Adrenal gland (tissue), 12 donors: ENCODE results near the gene PAQR8. TPM values are rescaled to one million over a fixed set of nuclear protein-coding genes. Genes with fewer than 3 reads are reported as not detected.

ENCODE experiments used
- DNase-seq, 7 donors: peaks; one replicate each; pipeline ENCODE4 v3.0.0-alpha.2; 2019 to 2020
- H3K27ac ChIP-seq, 5 donors: fragments of 200-600 bp; sonication (generic) in 4 of 5; 1 replicate in 3 of 5; 2 replicates in 2 of 5; pipeline versions ENCODE4 v1.5.1 to v1.8.0; 2016 to 2020; ENCODE audit warnings: mild to moderate bottlenecking in 1 of 5
- H3K27me3 ChIP-seq: fragments of 200-600 bp; 2 replicates; pipeline ENCODE4 v1.8.0; 2021
- H3K36me3 ChIP-seq, 2 donors: fragments of 200-600 bp; replicated peaks in 1 of 2; 1 replicate in 1 of 2; 2 replicates in 1 of 2; pipeline versions ENCODE4 v1.5.1 to v1.8.0; 2018 to 2022
- H3K4me1 ChIP-seq, 2 donors: fragments of 200-600 bp; replicated peaks in 1 of 2; 1 replicate in 1 of 2; 2 replicates in 1 of 2; pipeline versions ENCODE4 v1.5.1 to v1.8.0; 2018 to 2021
- H3K4me3 ChIP-seq, 4 donors: fragments of 200-600 bp; sonication (generic) in 3 of 4; one replicate each; pipeline ENCODE4 v1.5.1; 2016 to 2018
- H3K9me3 ChIP-seq, 3 donors: fragments of 200-600 bp; sonication (generic) in 1 of 3; replicated peaks in 1 of 3; 1 replicate in 2 of 3; 2 replicates in 1 of 3; pipeline versions ENCODE4 v1.5.1 to v1.8.0; 2016 to 2021
- POLR2A ChIP-seq, 2 donors: fragments of 450-650 bp; IDR thresholded peaks; one replicate each; pipeline ENCODE4 v1.6.1; 2017; ENCODE audit warnings: antibody characterized with exemption in 2 of 2, mild to moderate bottlenecking in 2 of 2, moderate library complexity in 1 of 2
- WGBS, 4 donors: extraction: QIAGEN DNeasy Blood & Tissue Kit in 2 of 4; methylation state at CpG; one replicate each; pipeline versions ENCODE4 v1.1.5 to v1.1.7; 2013 to 2017; 5-methylcytosine and 5-hydroxymethylcytosine counted together
- intact Hi-C, 2 donors: fragments of 100-400 bp; cut with DNase I; formaldehyde crosslinking; loops; one replicate each; pipeline versions ENCODE4 v1.14.1 to v1.15.0; 2022 to 2023
- polyA plus RNA-seq, 3 donors: library from polyadenylated mRNA; stranded (reverse); fragments of 200-250 nt in 2 of 3; fragments of 350-450 nt in 1 of 3; fragmentation: Illumina TruSeq in 1 of 3; extraction: RNeasy Lipid Tissue Mini Kit (QIAGEN cat#74804) in 1 of 3; gene quantifications; one replicate each; pipeline ENCODE4 v1.2.3, GENCODE V29; 2013 to 2014
- total RNA-seq, 9 donors: library from RNA; depleted of rRNA in 4 of 9; stranded (reverse); fragments of >200 nt in 4 of 9; fragments of 120-200 nt in 1 of 9; fragmentation: NEBNext Ultra II Directional in 1 of 9; extraction: Animal tissue kit (Norgen Biotek cat#: 25700) in 1 of 9; gene quantifications; one replicate each; pipeline versions ENCODE4 v1.1.0 to v1.2.4, GENCODE V29; 2013 to 2023
- TF ChIP-seq, protein P1 (sequence below), 6 experiments: fragments of 450-650 bp in 4 of 6; fragments of 200-600 bp in 2 of 6; sonication (generic) in 1 of 6; IDR thresholded peaks; 1 replicate in 5 of 6; 2 replicates in 1 of 6; pipeline versions ENCODE4 v1.5.1 to v1.8.0; 2016 to 2021; ENCODE audit warnings: antibody characterized with exemption in 6 of 6, mild to moderate bottlenecking in 2 of 6, moderate library complexity in 1 of 6
- donor health status: healthy with polysubstance abuse.
- donor health status: Bipolar disorder and iron deficiency.
- donor health status: DM: yes; HTN: yes; CAD: no.
- donor health status: DM: no; HTN: no; CAD: no.
- donor health status: DM: no; HTN: no; CAD: no.
- donor health status: DM: yes; HTN: yes; CAD: no.

Gene PAQR8
- total and polyA plus RNA-seq, 12 donors: 2.3 to 17.1 (median 6.2) TPM

DNA sequence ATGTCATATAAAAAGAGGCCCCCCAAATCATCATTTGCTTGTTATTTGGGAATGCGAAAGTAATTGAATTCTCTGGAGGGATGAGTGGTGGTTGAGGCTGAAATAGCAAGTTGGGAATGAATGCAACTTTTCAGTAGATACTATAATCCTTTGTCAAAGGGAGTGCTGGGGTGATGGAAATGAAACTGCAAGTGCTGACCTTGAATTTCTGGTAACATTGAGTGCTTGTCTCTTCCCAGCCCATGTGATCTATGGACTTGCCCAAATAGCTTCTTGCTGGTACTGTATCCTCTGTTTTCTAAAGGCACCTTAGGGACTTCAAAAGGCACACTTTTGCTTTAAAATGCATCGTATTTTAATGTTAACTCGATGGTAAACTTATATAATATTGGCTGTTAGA, 14.8 kb downstream of the PAQR8 start:
- 80 to 86% (median 82%) methylated on average over 3 of the region's 3 CpGs for WGBS, 4 donors
- no peaks in the 10 kb centered on the region for H3K27me3 ChIP-seq
- H3K27ac ChIP-seq: peak overlapping the region in 1 of 5 donors; percentile 37
- TF ChIP-seq, protein P1, sequence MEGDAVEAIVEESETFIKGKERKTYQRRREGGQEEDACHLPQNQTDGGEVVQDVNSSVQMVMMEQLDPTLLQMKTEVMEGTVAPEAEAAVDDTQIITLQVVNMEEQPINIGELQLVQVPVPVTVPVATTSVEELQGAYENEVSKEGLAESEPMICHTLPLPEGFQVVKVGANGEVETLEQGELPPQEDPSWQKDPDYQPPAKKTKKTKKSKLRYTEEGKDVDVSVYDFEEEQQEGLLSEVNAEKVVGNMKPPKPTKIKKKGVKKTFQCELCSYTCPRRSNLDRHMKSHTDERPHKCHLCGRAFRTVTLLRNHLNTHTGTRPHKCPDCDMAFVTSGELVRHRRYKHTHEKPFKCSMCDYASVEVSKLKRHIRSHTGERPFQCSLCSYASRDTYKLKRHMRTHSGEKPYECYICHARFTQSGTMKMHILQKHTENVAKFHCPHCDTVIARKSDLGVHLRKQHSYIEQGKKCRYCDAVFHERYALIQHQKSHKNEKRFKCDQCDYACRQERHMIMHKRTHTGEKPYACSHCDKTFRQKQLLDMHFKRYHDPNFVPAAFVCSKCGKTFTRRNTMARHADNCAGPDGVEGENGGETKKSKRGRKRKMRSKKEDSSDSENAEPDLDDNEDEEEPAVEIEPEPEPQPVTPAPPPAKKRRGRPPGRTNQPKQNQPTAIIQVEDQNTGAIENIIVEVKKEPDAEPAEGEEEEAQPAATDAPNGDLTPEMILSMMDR (IDR thresholded peaks at IDR 0.05): no peak
- no peak for TF ChIP-seq POLR2A (IDR thresholded peaks at IDR 0.05)
- DNase-seq: peak in 2 of 7 donors; percentile 14 to 24
- peaks cover 0 to 16% of the 10 kb centered on the region in 2 donors for H3K4me1 ChIP-seq
- H3K36me3 ChIP-seq: no peaks in the 10 kb centered on the region
- intact Hi-C loops: no loop called here
- no peaks in the 10 kb centered on the region for H3K9me3 ChIP-seq
- H3K4me3 ChIP-seq: no peak overlapping the region

DNA sequence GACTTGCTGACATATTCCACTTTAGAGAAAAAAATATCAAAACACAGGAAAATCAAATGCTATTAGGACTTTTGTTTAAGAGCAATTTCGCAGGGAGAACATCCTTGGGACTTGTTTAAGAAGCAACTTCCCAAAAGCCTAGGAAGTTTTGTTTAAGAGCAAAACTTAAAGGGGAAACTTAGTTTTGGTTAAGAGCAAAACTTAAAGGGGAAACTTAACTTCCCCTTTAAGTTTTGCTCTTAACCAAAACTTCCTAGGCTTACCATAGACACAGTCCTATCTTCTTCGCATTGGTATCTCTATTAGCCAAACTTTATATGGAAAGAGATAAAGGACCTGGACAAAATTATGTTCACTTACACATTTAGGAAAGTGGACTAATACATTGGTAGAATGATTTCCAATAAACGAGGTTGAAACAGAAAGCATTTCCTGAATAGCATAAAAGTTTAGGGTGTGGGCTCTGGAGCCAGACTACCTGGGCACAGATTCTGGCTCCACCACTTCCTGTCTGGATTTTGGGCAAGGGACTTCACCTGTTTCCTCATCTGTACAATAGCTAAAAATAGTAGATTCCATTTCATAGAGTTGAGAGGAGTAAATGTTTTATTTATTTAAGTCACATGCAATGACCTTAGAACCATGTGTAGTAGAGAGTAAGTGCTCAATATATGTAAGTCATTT, 15.7 kb downstream of the PAQR8 start:
- no peak overlapping the region for H3K4me3 ChIP-seq
- H3K27me3 ChIP-seq: no peaks in the 10 kb centered on the region
- no peaks in the 10 kb centered on the region for H3K36me3 ChIP-seq
- no peak for DNase-seq
- no peak for TF ChIP-seq POLR2A (IDR thresholded peaks at IDR 0.05)
- TF ChIP-seq, protein P1 (IDR thresholded peaks at IDR 0.05): no peak
- intact Hi-C loops: no loop called here
- H3K27ac ChIP-seq: peak overlapping the region in 1 of 5 donors; percentile 37
- WGBS, 4 donors: 60 to 75% (median 68%) methylated on average over 3 of the region's 3 CpGs
- H3K4me1 ChIP-seq: peaks cover 0 to 16% of the 10 kb centered on the region in 2 donors
- H3K9me3 ChIP-seq: no peaks in the 10 kb centered on the region

DNA sequence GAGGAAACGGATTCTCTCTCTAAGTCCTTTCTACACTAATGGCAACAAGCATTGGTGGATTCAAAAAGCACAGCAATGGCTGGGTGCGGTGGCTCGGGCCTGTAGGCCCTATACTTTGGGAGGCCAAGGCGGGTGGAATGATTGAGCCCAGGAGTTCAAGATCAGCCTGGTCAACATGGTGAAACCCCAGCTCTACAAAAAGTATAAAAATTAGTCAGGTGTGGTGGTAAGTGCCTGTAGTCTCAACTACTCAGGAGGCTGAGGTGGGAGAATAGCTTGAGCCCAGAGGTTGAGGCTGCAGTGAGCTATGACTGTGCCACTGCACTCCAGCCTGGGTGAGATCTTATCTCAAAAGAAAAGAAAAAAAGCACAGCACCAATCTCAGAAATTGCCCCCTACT, 19.3 kb downstream of the PAQR8 start:
- intact Hi-C loops: no loop called here
- Histone ChIP-seq H3K4me1 (peaks cover 0 to 14% of the 10 kb centered on the region in 2 donors), H3K9me3 (no peaks in the 10 kb centered on the region), H3K27me3 (no peaks in the 10 kb centered on the region), H3K27ac (no peak overlapping the region), H3K4me3 (no peak overlapping the region), H3K36me3 (no peaks in the 10 kb centered on the region)
- 95 to 98% (median 95%) methylated on average over 4 of the region's 4 CpGs for WGBS, 4 donors
- no peak for DNase-seq
- no peak for TF ChIP-seq POLR2A (IDR thresholded peaks at IDR 0.05)
- TF ChIP-seq, protein P1 (IDR thresholded peaks at IDR 0.05): no peak

DNA sequence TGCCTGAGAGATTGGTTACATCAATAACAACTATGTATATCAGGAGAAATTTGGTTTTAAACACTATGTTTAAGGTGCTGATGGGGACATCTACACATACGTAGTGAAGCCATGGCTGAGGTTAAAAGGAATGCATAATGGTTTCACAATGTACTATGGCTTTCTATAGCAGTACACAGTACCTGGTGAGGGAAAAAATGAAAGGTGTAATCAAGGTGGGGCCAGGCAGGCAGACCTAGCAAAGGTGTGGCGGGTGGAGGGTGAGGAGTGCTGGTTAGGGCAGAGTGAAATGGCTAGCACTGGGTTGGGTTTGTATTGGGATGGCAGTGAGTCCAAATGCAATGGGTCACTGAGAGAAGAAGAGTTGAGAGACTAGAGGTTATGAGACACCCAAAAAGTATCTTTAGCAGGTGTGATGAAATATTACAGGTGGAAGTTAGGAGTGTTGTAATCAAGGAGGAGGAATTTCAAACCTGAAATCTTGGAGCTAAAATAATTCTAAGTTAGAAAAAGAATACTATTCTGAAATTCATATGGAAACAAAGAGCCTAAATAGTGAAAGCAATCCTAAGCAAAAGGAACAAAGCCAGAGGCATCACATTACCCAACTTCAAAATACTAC, 22.3 kb downstream of the PAQR8 start:
- H3K27me3 ChIP-seq: no peaks in the 10 kb centered on the region
- peaks cover 2% of the 10 kb centered on the region in 2 donors for H3K4me1 ChIP-seq
- no peak overlapping the region for H3K4me3 ChIP-seq
- H3K9me3 ChIP-seq: no peaks in the 10 kb centered on the region
- H3K27ac ChIP-seq: no peak overlapping the region
- TF ChIP-seq, protein P1 (IDR thresholded peaks at IDR 0.05): no peak
- no peak for TF ChIP-seq POLR2A (IDR thresholded peaks at IDR 0.05)
- intact Hi-C loops: no loop called here
- DNase-seq: no peak
- H3K36me3 ChIP-seq: no peaks in the 10 kb centered on the region
- WGBS, 4 donors: 89 to 99% (median 96%) methylated on average over 2 of the region's 2 CpGs
